PC-3 (cell line): Measurements from ENCODE around the gene HOXA2.

Experiments
- EZH2phosphoT487 ChIP-seq: fragments of 300-600 bp; sonication (generic); IDR thresholded peaks from 2 replicates; pipeline ENCODE4 v1.6.1; 2018; ENCODE audit warnings: mild to moderate bottlenecking, antibody characterized with exemption, low read length, borderline replicate concordance
- TF ChIP-seq, protein P1 (sequence below): fragments of 300-600 bp; sonication (generic); conservative IDR thresholded peaks from 2 replicates; pipeline ENCODE4 v1.5.1; 2017; ENCODE audit warnings: antibody characterized with exemption, low read depth, mild to moderate bottlenecking, low read length

DNA sequence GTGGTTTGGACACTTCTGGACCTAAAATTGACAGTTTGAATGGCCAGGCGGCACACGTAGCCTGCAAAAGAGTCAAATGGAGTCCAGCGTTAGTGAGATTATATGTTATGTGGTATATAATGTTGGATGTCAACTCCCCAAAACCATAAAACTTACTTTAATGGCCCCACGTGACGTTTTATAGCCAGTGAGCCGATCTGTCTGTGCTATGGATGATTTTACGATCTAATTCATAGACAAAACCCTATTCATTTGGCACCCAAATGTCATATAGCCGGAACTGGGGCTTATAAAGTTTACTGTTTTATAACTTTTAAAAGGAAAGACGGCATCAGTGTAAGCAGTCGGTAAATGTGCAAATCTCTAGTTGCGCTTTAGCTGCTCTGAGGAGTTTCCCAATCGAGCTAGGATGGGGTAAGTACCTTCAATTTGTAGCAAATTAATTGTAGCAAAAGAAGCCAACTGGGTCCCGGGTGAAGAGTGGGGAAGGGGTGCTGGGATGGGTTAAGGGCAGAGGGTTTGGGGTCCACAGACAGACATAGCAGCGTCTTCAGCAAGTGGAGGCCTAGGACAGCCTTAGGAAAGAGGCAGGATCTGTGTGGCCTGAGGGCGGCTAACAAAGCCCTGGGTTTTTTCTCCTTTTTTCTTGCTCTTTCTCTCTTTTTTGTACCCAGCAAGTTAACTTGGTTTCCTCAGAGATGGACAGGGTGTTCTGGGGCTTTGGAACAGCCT, 37.8 kb upstream of the HOXA2 start:
- TF ChIP-seq, protein P1, sequence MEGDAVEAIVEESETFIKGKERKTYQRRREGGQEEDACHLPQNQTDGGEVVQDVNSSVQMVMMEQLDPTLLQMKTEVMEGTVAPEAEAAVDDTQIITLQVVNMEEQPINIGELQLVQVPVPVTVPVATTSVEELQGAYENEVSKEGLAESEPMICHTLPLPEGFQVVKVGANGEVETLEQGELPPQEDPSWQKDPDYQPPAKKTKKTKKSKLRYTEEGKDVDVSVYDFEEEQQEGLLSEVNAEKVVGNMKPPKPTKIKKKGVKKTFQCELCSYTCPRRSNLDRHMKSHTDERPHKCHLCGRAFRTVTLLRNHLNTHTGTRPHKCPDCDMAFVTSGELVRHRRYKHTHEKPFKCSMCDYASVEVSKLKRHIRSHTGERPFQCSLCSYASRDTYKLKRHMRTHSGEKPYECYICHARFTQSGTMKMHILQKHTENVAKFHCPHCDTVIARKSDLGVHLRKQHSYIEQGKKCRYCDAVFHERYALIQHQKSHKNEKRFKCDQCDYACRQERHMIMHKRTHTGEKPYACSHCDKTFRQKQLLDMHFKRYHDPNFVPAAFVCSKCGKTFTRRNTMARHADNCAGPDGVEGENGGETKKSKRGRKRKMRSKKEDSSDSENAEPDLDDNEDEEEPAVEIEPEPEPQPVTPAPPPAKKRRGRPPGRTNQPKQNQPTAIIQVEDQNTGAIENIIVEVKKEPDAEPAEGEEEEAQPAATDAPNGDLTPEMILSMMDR = no peak
- TF ChIP-seq EZH2phosphoT487 = no peak
